ENCODE data around the gene KCNJ4. TPM values are rescaled to one million over a fixed set of nuclear protein-coding genes. Genes with fewer than 3 reads are reported as not detected.
"Not testable (repeated sequence)": the region's sequence is repeated elsewhere in the genome, so short reads cannot be mapped to it uniquely, and the experiment has no call there.

The KCNJ4 gene
- polyA plus RNA-seq, 3 donors from 2014 or later, result not detected

DNA sequence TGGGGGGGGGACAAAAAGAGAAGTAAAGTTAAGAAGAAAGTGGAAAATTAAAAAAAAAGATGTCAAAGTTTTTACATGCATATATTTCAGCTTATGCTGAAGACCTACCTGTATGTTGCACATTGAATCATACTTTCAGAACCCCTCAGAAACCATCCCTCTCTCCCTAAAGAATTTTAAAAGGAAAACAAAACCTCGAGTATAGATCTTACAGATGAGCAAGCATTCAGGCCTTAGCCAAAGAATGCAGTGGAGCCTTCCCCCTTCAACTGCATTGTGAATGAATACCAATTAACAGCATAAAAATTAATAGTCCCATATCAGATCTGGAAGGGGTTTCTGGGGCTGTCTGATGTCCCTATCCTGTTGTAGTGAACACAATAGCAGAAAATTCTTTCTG lies 29.2 kb upstream of the KCNJ4 start:
- no peak for DNase-seq
- Mint-ChIP-seq H3K27me3 (ENCODE audit: low read depth in 3 of 3) (peaks cover 0 to 5% (median 2%) of the 10 kb centered on the region in 3 donors), H3K4me1 (peaks cover 13 to 52% of the 10 kb centered on the region in 2 donors), H3K9me3 (no peaks in the 10 kb centered on the region), H3K36me3 (peaks cover 10 to 66% (median 41%) of the 10 kb centered on the region in 3 donors), H3K4me3 (no peak overlapping the region), H3K27ac (peak overlapping the region in 4 of 6 donors; percentile 33 to 77 (median 50))

DNA sequence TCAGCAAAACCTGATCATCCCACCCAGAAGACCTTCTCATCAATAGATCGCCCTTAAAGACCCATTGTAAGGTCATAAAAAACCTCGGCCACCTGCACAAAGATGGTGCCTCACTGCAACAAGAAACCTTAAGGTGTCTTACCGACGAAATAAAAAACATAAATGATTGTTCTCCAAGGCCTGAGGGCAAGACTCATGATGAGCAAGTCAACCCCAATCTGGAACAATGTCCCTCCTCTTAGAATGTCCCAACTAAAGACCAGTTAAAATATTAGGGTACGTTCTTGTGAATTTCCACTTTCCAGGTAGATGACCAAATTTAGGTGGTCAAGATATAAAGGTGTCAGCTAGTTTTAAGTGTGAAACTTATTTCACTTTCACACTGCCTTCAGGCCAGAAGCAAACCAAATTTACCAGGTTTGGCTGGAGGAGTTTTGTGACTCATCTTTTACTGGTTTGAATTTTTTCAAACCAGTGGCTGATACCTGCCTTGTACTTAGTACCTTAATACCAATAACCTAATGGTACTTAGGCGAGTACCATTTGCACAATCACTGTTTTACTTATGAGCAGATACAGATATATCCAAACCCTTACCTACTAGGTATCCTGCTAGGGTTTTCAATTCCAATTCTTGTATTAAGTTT lies 27.8 kb upstream of the KCNJ4 start:
- H3K27me3 Mint-ChIP-seq (ENCODE audit: low read depth in 3 of 3), result peaks cover 0 to 5% (median 2%) of the 10 kb centered on the region in 3 donors
- no peak overlapping the region for H3K4me3 Mint-ChIP-seq
- no peaks in the 10 kb centered on the region for H3K9me3 Mint-ChIP-seq
- DNase-seq, result no peak
- peaks cover 7 to 41% of the 10 kb centered on the region in 2 donors for H3K4me1 Mint-ChIP-seq
- H3K27ac Mint-ChIP-seq, result peak overlapping the region in 4 of 6 donors; percentile 28 to 77 (median 54)
- H3K36me3 Mint-ChIP-seq, result peaks cover 10 to 52% (median 35%) of the 10 kb centered on the region in 3 donors

DNA sequence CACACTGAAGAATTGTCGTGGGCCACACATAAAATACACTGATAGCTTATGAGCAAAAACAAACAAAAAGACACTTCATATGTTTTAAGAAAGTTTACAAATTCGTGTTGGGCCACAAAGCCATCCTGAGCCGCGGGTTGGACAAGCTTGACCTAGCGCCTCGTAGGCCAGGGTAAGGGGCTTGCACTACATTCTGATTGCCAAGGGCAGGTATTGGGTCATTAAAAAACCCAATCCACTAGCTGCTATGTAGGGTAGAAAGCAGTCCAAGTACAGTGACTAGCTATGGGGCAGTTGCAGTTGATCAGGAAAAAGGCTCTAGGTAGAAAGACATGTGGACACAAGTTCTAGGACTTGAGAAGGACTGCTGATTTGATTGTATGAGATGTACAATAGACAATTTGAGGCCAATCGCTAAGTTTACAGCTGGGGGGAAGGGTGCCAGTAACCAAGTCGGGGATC lies 26.9 kb upstream of the KCNJ4 start:
- Mint-ChIP-seq H3K4me3 (no peak overlapping the region), H3K27me3 (ENCODE audit: low read depth in 3 of 3) (peaks cover 0 to 5% (median 2%) of the 10 kb centered on the region in 3 donors), H3K27ac (peak overlapping the region; percentile 1 to 73 (median 50)), H3K9me3 (no peaks in the 10 kb centered on the region), H3K36me3 (peaks cover 10 to 50% (median 35%) of the 10 kb centered on the region in 3 donors), H3K4me1 (peaks cover 6 to 37% of the 10 kb centered on the region in 2 donors)
- no peak for DNase-seq

DNA sequence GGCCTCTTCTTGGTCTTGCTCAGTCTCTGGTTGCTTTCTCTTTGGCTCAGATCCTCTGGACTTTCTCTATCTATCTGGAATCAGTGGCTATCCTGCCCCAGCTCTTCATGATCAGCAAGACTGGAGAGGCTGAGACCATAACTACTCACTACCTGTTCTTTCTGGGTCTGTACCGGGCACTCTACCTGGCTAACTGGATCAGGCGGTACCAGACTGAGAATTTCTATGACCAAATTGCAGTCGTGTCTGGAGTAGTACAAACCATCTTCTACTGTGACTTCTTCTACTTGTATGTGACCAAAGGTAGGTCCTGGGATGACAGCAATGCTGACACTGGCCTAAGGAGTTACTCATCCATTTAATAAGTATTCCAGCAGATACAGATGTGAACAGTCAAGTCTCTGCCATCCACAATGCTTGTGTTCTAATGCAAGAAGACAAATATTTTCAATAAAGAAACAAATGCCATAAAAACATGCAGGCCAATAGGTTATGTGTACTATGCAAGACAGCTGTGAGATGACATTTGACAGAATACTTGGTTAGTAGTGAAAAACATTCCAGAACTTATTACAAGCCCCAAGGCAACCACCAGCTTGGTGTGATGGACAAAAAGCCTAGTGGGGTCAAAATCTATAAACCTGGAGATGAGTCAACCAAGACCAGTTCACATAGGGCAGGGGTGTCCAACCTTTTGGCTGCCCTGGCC lies 26.3 kb upstream of the KCNJ4 start:
- Mint-ChIP-seq H3K9me3 (no peaks in the 10 kb centered on the region), H3K27me3 (ENCODE audit: low read depth in 3 of 3) (peaks cover 0 to 5% (median 2%) of the 10 kb centered on the region in 3 donors)

DNA sequence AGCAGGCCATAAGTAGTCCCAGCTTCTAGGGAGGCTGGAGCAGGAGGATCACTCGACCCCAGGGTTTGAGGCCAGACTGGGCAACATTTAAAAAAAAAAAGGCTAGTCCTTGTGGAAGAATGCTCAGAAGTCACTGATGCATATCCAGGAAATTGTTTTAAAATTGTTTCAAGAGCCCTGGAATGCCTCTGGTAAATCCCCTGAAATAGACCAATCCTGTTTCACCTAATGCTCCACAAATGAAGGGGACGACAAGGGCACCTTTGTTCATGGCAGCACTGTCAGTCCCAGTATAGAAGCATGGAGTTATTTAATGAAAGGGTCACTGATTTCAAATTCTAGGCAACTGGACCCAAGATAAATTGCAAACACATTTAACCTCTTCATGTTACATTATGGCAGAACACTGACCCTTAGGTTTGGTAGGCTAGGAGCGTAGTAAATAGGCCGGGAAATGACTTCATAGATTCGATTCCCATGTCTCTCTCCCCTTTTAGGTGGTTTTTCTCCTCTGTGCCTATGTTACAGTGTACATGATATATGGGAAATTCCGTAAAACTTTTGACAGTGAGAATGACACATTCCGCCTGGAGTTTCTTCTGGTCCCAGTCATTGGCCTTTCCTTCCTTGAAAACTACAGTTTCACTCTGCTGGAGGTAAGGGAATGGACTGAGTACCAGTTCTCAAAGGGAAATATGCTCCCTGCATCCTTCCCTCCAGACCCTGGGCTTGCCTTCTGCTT lies 24.3 kb upstream of the KCNJ4 start:
- H3K27ac Mint-ChIP-seq, result peak overlapping the region in 3 of 6 donors; percentile 61 to 64 (median 62)
- no peak for DNase-seq
- peaks cover 0 to 1% (median under 1%) of the 10 kb centered on the region in 3 donors for H3K27me3 Mint-ChIP-seq (ENCODE audit: low read depth in 3 of 3)
- H3K4me1 Mint-ChIP-seq, result peaks cover 2 to 26% of the 10 kb centered on the region in 2 donors
- H3K4me3 Mint-ChIP-seq, result no peak overlapping the region
- H3K9me3 Mint-ChIP-seq, result no peaks in the 10 kb centered on the region
- H3K36me3 Mint-ChIP-seq, result peaks cover 5 to 28% (median 20%) of the 10 kb centered on the region in 3 donors

More for the DNA sequence above, 26.3 kb upstream of the KCNJ4 start:
- H3K36me3 Mint-ChIP-seq, result peaks cover 10 to 44% (median 30%) of the 10 kb centered on the region in 3 donors
- H3K4me1 Mint-ChIP-seq, result peaks cover 6 to 32% of the 10 kb centered on the region in 2 donors
- peak overlapping the region; percentile 10 to 73 (median 39) for H3K27ac Mint-ChIP-seq
- no peak for DNase-seq
- no peak overlapping the region for H3K4me3 Mint-ChIP-seq

DNA sequence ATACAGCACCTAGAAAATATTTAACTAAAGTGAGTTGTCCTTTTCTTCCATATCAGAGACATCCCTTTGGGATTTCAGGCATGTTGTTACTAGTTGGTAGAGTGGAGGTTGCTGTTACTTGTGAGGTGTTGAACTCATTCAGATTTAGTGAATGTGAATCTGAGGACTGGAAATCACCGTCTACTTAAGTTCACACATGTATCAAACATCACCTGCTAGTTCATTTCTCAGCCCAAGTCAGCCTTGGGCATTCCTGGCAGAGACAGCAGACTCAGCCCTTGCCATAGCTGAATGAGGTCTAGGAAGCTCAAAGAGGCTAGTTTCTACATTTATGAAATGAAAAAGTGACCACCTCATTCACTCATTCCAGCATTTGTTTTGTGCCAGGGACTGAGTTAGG lies 22.6 kb upstream of the KCNJ4 start:
- no peak overlapping the region for H3K4me3 Mint-ChIP-seq
- H3K27ac Mint-ChIP-seq, result peak overlapping the region in 4 of 6 donors; percentile 34 to 68 (median 55)
- peaks cover 0 to 2% (median 0%) of the 10 kb centered on the region in 3 donors for H3K27me3 Mint-ChIP-seq (ENCODE audit: low read depth in 3 of 3)
- peaks cover under 1 to 12% of the 10 kb centered on the region in 2 donors for H3K4me1 Mint-ChIP-seq
- peaks cover 2 to 14% (median 11%) of the 10 kb centered on the region in 3 donors for H3K36me3 Mint-ChIP-seq
- no peaks in the 10 kb centered on the region for H3K9me3 Mint-ChIP-seq
- no peak for DNase-seq

DNA sequence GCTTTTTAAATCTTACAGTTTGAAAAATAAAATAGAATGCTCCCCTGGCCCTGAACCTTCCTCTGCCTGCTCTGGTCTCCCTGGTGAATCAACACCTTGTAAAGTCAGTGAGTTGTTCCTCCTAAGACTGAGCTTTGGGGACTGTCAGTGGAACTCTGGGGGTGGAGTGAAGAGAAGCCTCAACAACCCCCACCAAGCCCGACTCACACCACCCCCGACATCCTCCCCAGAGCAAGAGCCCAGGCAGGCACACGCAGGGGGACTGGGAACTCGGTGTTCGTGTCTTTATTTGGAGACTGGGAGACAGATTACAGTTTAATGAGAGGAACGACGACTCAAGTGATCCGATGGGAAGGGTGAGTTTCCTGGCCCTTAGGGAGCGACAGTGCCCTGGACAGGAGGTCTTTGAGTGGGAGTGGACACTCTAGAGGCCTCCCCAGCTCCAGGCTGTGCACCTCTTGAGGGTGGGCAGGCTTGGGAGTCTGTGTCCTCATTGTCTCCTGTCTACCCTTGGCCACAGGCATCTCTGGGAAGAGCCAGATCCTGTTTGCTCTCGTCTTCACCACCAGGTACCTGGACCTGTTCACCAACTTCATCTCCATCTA lies 19.1 kb upstream of the KCNJ4 start:
- Mint-ChIP-seq H3K9me3 (no peaks in the 10 kb centered on the region), H3K36me3 (no peaks in the 10 kb centered on the region), H3K27ac (no peak overlapping the region), H3K4me3 (no peak overlapping the region), H3K27me3 (ENCODE audit: low read depth in 3 of 3) (peaks cover 0 to 5% (median under 1%) of the 10 kb centered on the region in 3 donors), H3K4me1 (no peaks in the 10 kb centered on the region)
- no peak for DNase-seq

DNA sequence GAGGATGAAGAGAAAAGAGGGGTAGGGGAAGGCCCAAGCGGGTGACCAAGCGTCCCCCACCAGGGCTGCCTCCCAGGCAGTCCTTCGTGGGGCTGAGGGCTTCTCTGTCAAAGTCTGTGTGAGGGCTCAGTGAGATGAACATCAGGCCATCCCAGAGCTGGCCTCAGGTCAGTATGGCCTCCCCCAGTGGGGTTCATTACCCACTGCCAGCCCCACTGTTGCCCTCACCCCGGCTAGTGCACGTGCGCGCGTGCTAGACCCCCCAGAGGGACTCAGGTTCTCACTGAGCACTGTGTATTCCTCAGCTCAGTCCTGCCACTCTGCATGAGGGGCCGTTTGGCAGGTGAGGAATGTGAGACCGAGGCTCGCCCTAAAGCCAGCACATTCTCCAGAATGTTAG lies 16.2 kb upstream of the KCNJ4 start:
- no peak for DNase-seq
- peaks cover 0 to 9% (median 9%) of the 10 kb centered on the region in 3 donors for H3K27me3 Mint-ChIP-seq (ENCODE audit: low read depth in 3 of 3)
- no peaks in the 10 kb centered on the region for H3K9me3 Mint-ChIP-seq
- H3K27ac Mint-ChIP-seq, result no peak overlapping the region
- no peak overlapping the region for H3K4me3 Mint-ChIP-seq
- no peaks in the 10 kb centered on the region for H3K36me3 Mint-ChIP-seq
- peaks cover 0 to 9% of the 10 kb centered on the region in 2 donors for H3K4me1 Mint-ChIP-seq

DNA sequence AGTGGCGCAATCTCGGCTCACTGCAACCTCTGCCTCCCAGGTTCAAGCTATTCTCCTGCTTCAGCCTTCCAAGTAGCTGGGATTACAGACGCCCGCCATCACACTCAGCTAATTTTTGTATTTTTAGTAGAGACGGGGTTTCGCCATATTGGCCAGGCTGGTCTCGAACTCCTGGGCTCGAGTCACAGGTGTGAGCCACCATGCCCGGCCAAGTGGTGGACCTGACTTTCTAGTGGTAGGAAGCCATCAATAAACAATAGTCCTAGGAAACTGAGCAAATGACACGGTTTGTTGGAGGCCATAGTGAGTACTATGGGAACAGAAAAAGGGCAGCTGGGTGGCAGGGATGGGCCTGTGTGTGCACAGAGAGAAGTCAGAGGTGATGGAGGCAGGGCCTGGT lies 15.2 kb upstream of the KCNJ4 start:
- H3K4me1 Mint-ChIP-seq, H3K27ac Mint-ChIP-seq, H3K36me3 Mint-ChIP-seq, H3K9me3 Mint-ChIP-seq, H3K4me3 Mint-ChIP-seq, DNase-seq: not testable (repeated sequence)
- peaks cover 0 to 10% (median 9%) of the 10 kb centered on the region in 3 donors for H3K27me3 Mint-ChIP-seq (ENCODE audit: low read depth in 3 of 3)

DNA sequence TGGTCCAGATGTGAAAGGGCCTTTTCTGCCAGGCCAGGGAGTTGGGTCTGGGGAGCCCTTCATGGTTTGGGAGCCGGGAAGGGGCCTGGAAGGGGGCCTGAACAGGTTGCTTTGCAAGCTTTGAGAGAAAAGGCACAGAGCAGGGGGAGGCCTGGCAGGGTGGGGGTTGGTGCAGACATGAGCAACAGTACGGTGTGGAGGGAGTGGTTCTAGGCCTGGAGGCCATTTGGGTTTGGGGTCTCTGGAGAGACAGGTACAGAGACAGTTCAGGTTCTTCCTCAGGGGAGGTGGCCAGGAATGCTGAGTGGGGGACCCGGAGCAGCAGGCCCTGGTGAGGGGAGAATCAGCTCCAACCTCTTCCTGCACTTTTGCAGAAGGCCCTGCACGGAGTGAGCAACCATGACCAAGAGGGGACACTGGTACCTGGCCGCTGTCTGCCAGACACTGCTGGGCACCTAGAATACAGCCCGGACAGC lies 14.3 kb upstream of the KCNJ4 start:
- no peak for DNase-seq
- peaks cover 0 to 14% (median 12%) of the 10 kb centered on the region in 3 donors for H3K27me3 Mint-ChIP-seq (ENCODE audit: low read depth in 3 of 3)
- no peaks in the 10 kb centered on the region for H3K9me3 Mint-ChIP-seq
- peaks cover 0 to 9% of the 10 kb centered on the region in 2 donors for H3K4me1 Mint-ChIP-seq
- no peak overlapping the region for H3K4me3 Mint-ChIP-seq
- no peaks in the 10 kb centered on the region for H3K36me3 Mint-ChIP-seq
- no peak overlapping the region for H3K27ac Mint-ChIP-seq

DNA sequence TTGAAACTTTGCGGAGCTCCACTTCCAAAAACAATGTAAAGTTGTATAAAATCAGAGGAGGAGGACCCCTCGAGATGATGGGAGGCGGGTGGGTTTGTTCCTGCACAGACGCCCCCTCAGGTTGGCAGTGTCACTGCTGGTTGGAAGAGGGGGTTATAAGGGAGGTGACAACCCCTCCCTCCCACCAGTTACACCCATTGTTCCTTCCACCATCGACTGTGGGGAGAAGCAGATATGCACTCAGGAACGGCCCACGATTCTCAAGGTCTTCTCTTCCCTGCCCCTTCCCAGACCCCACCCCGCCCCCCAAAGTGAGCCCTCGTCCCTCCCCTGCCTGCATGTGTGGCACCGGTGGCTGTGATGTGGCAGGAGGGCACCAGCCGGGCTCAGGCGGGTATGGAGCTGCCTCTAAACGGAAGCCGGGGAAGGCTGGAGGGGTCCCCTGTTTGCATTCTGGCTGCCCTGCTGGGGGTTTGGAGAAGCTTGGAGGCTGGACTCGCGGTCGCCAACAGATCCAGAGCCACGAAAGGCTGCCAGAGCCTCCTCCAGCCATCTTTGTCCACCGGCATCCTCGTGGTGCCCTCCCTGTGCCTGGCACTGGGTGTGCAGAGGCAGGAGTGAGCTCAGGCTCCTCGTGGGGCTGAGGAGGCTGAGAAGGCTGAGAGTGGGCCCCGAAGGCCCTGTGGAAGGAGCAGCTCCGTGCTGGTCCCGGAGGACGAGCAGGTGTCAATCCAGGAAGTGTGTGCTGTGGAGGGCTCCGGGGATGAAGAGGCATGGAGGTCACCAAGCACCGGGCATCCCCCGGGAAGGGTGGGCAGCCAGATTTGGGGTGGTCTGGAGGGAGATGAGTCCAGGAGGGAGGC lies 13.7 kb upstream of the KCNJ4 start:
- no peak for DNase-seq
- H3K4me3 Mint-ChIP-seq, result peak overlapping the region; percentile 57 to 78 (median 70)
- peaks cover 0 to 17% (median 17%) of the 10 kb centered on the region in 3 donors for H3K27me3 Mint-ChIP-seq (ENCODE audit: low read depth in 3 of 3)
- peaks cover 0 to 9% of the 10 kb centered on the region in 2 donors for H3K4me1 Mint-ChIP-seq
- no peaks in the 10 kb centered on the region for H3K36me3 Mint-ChIP-seq
- no peak overlapping the region for H3K27ac Mint-ChIP-seq
- H3K9me3 Mint-ChIP-seq, result no peaks in the 10 kb centered on the region

DNA sequence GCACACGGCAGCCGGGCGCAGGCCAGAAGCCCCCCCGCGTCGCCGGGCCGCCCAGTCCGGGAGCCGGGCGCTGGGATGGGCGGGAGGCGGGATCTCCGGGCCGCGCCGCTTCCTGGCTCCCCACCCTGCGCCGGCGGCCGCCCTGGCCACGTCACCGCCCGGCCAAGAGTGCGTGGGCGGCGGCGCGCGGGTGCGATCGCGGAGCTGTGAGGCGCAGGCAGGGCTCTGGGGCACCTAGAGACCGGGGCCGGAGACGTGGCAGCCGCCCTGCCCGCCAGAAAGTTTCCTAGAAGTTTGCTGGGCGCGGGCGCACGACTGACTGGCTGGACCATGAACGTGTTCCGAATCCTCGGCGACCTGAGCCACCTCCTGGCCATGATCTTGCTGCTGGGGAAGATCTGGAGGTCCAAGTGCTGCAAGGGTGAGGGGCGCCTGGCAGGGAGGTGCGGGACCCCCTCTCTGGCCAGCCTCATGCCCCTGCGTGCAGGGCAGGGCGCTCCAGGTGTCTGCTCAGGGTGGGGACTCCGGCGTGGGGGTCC lies 13.0 kb upstream of the KCNJ4 start, which contains the start of gene KDELR3:
KDELR3 (plus strand) TSS at position 193 of the 539 bp plus-strand sequence; CDS start at position 331, 138 bp downstream.
- H3K4me1 Mint-ChIP-seq, result peaks cover 0 to 9% of the 10 kb centered on the region in 2 donors
- no peaks in the 10 kb centered on the region for H3K9me3 Mint-ChIP-seq
- no peaks in the 10 kb centered on the region for H3K36me3 Mint-ChIP-seq
- H3K27ac Mint-ChIP-seq, result peak within 1 kb of the TSS in 3 of 6 donors; percentile 27 to 75 (median 32)
- peak within 1 kb of the TSS; percentile 66 to 78 (median 70) for H3K4me3 Mint-ChIP-seq
- peaks cover 3 to 19% (median 16%) of the 10 kb centered on the region in 3 donors for H3K27me3 Mint-ChIP-seq (ENCODE audit: low read depth in 3 of 3)
- DNase-seq, result peak; percentile 49 to 67 (median 58)
